Measurements from ENCODE around the gene ING4. TPM values are rescaled to one million over a fixed set of nuclear protein-coding genes. Genes with fewer than 3 reads are reported as not detected.

The ING4 gene
- total RNA-seq, 2 experiments from 2014 or later, result 13.8 to 15.2 TPM

DNA sequence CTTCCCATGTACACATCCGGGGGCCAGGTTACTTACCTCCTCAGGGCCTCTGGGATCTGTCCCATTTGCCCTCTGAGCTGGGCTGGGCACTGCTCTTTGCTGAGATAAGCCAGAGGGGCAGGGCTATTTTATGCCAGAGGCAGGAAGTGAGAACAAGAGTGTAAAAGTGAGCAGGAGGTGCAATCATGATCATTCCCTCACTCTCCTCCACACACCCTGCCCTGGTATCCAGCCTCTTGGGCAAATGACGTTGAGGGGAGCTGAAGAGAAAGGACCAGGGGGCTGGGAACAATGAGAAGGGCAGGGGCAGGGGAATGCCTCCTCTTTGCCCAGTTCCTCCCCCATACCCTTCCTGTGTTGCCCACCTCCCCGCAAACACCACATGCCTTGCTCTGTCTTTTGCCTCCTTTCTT, 31.4 kb downstream of the ING4 start:
- peaks cover 60% of the 10 kb centered on the region for H3K4me1 Mint-ChIP-seq (ENCODE audit: low read depth)
- intact Hi-C loops (cut with micrococcal nuclease), result no loop called here
- CTCF ChIA-PET, result interaction anchor here (0.6 to 3.9 kb wide), 9 partner anchors 11 to 220 kb away, joined by 3 to 17 read pairs (median 4); partner anchors contain the start of genes USP5 and ZNF384
- H3K27me3 Mint-ChIP-seq, result no peaks in the 10 kb centered on the region
- H3K9me3 Mint-ChIP-seq, result no peaks in the 10 kb centered on the region
- peaks cover 2% of the 10 kb centered on the region for H3K36me3 Mint-ChIP-seq
- peak overlapping the region; percentile 73 for H3K4me3 Mint-ChIP-seq
- DNase-seq, result peak; percentile 43
- POLR2A ChIA-PET, result interaction anchor here (0.8 to 1.2 kb wide), 2 partner anchors 23 to 58 kb away, joined by 3 read pairs; no protein-coding TSS in a partner anchor
- peak overlapping the region; percentile 91 for H3K27ac Mint-ChIP-seq

DNA sequence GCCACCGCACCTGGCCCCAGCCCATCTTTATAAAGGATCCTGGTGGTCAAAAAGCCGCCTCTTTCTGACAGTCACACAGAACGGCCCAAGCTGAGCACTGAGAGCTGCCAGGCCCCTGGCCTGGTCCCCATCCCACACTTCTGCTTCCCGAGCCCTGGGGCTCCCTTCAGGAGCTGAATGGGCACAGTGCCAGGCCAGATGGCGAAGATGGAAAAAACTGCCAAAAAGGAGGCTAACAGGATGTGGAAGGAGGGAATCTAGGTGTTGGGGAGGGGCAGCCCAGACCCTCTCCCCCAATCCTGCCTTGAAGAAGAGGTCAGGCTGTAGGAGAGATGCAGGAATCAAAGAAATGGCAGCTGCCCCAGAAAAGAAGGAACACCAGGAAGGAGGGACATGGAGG, 32.2 kb downstream of the ING4 start:
- ChIA-PET CTCF (interaction anchor here (1.8 to 3.9 kb wide), 3 partner anchors 10 to 54 kb away, joined by 4 to 17 read pairs (median 4); no protein-coding TSS in a partner anchor), POLR2A (no interaction called here)
- H3K9me3 Mint-ChIP-seq, result no peaks in the 10 kb centered on the region
- H3K4me1 Mint-ChIP-seq (ENCODE audit: low read depth), result peaks cover 57% of the 10 kb centered on the region
- peak overlapping the region; percentile 73 for H3K4me3 Mint-ChIP-seq
- no peak for DNase-seq
- intact Hi-C loops (cut with micrococcal nuclease), result no loop called here
- H3K27me3 Mint-ChIP-seq, result no peaks in the 10 kb centered on the region
- no peaks in the 10 kb centered on the region for H3K36me3 Mint-ChIP-seq
- H3K27ac Mint-ChIP-seq, result peak overlapping the region; percentile 91

- POLR2A ChIA-PET, result no interaction called here
- intact Hi-C loops (cut with micrococcal nuclease), result loop anchor here (2.0 kb wide), 1 partner anchor 19 kb away; no protein-coding TSS in a partner anchor
- DNase-seq, result peak; percentile 60
- Mint-ChIP-seq H3K4me3 (peak overlapping the region; percentile 78), H3K4me1 (ENCODE audit: low read depth) (peaks cover 41% of the 10 kb centered on the region), H3K27me3 (no peaks in the 10 kb centered on the region), H3K27ac (peak overlapping the region; percentile 82), H3K36me3 (no peaks in the 10 kb centered on the region), H3K9me3 (no peaks in the 10 kb centered on the region)
- CTCF ChIA-PET, result interaction anchor here (0.6 to 1.2 kb wide), 3 partner anchors 9 to 57 kb away, joined by 3 to 5 read pairs (median 3); no protein-coding TSS in a partner anchor
Measured at GRCh38 chr12:6627616-6628015, 35.3 kb downstream of the ING4 start.

GRCh38 chr12:6626654-6627283, 36.1 kb downstream of the ING4 start:
- DNase-seq, result peak; percentile 51
- POLR2A ChIA-PET, result no interaction called here

GRCh38 chr12:6620885-6621274, 42.0 kb downstream of the ING4 start:
- H3K4me1 Mint-ChIP-seq (ENCODE audit: low read depth), result peaks cover 8% of the 10 kb centered on the region
- no peaks in the 10 kb centered on the region for H3K9me3 Mint-ChIP-seq
- intact Hi-C loops (cut with micrococcal nuclease), result no loop called here
- no peak for DNase-seq
- H3K27ac Mint-ChIP-seq, result no peak overlapping the region
- H3K4me3 Mint-ChIP-seq, result peak overlapping the region; percentile 43
- H3K27me3 Mint-ChIP-seq, result no peaks in the 10 kb centered on the region
- H3K36me3 Mint-ChIP-seq, result peaks cover 5% of the 10 kb centered on the region
- CTCF ChIA-PET, result interaction anchor here (0.8 to 3.0 kb wide), 18 partner anchors 11 to 213 kb away, joined by 3 to 20 read pairs (median 4); partner anchors contain the start of genes CD4, LPAR5, MLF2 and NOP2
- POLR2A ChIA-PET, result interaction anchor here (0.8 to 2.0 kb wide), 3 partner anchors 14 to 69 kb away, joined by 3 to 4 read pairs (median 4); partner anchors contain the start of genes LPAR5 and ZNF384

More at GRCh38 chr12:6626654-6627283, 36.1 kb downstream of the ING4 start:
- Mint-ChIP-seq H3K4me3 (no peak overlapping the region), H3K9me3 (no peaks in the 10 kb centered on the region), H3K27ac (peak overlapping the region; percentile 54), H3K27me3 (no peaks in the 10 kb centered on the region), H3K4me1 (ENCODE audit: low read depth) (peaks cover 32% of the 10 kb centered on the region), H3K36me3 (no peaks in the 10 kb centered on the region)
- CTCF ChIA-PET, result interaction anchor here (1.2 kb wide), 1 partner anchor 9 kb away, joined by 3 read pairs; no protein-coding TSS in a partner anchor
- intact Hi-C loops (cut with micrococcal nuclease), result loop anchor here (2.0 kb wide), 1 partner anchor 18 kb away; no protein-coding TSS in a partner anchor

DNA sequence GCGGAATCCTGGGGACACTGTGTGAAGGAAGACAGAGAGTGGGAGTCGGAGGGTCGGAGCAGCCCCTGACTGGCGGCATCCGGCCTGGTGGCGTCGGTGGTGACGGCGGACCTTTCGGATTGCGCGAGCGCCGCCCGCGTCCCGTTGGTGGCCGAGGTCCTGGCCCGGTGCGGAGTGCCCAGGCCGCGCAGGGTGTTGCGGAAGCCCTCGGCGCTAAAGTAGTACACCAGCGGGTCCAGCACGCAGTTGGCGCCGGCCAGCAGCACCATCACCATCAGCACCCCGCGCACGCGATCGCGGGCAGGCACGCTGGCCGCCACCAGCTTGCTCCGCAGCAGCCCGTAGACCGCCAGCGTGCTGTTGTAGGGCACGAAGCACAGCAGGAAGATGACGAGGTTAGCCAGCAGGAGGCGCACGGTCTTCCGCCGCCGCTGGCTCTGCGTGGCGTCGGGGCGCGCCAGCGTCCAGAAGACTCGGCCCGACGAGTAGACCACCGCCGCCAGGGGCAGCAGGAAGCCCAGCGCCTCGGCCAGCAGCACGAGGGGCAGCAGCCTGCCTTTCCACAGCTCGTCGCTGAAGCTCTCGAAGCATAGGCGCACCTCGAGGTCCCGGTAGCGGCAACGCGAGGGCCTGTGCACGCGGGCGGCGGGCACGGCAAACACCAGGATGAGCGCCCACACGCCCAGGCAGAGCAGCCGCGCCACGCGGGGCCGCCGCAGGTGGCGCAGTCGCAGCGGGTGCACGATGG, 42.6 kb downstream of the ING4 start:
- H3K4me1 Mint-ChIP-seq (ENCODE audit: low read depth), result peaks cover 8% of the 10 kb centered on the region
- intact Hi-C loops (cut with micrococcal nuclease), result no loop called here
- ChIA-PET POLR2A (interaction anchor here (1.3 to 2.0 kb wide), 2 partner anchors 15 to 69 kb away, joined by 4 read pairs; partner anchors contain the start of genes LPAR5 and ZNF384), CTCF (interaction anchor here (0.7 to 3.0 kb wide), 21 partner anchors 12 to 172 kb away, joined by 3 to 20 read pairs (median 3); partner anchors contain the start of genes CD4, LPAR5, MLF2 and NOP2)
- H3K36me3 Mint-ChIP-seq, result peaks cover 5% of the 10 kb centered on the region
- peak; percentile 68 for DNase-seq
- no peaks in the 10 kb centered on the region for H3K27me3 Mint-ChIP-seq
- no peak overlapping the region for H3K27ac Mint-ChIP-seq
- H3K4me3 Mint-ChIP-seq, result peak overlapping the region; percentile 43
- no peaks in the 10 kb centered on the region for H3K9me3 Mint-ChIP-seq

- Mint-ChIP-seq H3K36me3 (peaks cover 5% of the 10 kb centered on the region), H3K27me3 (no peaks in the 10 kb centered on the region), H3K27ac (no peak overlapping the region), H3K4me3 (no peak overlapping the region), H3K4me1 (ENCODE audit: low read depth) (peaks cover 10% of the 10 kb centered on the region), H3K9me3 (no peaks in the 10 kb centered on the region)
- ChIA-PET CTCF (interaction anchor here (0.6 to 3.0 kb wide), 19 partner anchors 9 to 254 kb away, joined by 3 to 15 read pairs (median 3); partner anchors contain the start of genes CDCA3, COPS7A, MLF2 and SPSB2), POLR2A (no interaction called here)
- intact Hi-C loops (cut with micrococcal nuclease), result loop anchor here (5.0 kb wide), 1 partner anchor 209 kb away; the partner anchor contains the start of gene P3H3
- no peak for DNase-seq
Measured at GRCh38 chr12:6618483-6619225, 44.3 kb downstream of the ING4 start.

DNA sequence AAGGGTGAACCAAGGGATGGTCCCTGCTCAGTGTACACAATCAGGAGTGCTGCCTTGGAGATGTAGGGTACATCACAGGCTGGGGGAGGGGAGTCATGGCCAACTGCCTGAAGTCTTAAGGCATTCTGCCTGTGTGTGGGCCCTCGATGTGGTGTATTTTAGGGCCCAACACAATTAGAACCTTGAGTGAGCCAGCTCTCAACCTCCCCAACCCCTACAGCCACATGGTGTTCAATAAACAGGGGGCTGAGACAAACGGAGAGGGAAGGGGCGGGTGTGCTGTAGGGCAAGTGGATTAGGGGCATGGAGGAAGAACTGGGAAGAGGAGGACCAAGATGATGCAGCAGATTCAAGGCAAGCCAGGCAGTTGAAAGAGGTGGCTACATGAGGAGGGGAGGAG, 47.1 kb downstream of the ING4 start:
- Mint-ChIP-seq H3K27ac (no peak overlapping the region), H3K9me3 (no peaks in the 10 kb centered on the region), H3K4me1 (ENCODE audit: low read depth) (peaks cover 34% of the 10 kb centered on the region), H3K27me3 (no peaks in the 10 kb centered on the region), H3K36me3 (peaks cover under 1% of the 10 kb centered on the region), H3K4me3 (no peak overlapping the region)
- DNase-seq, result no peak
- ChIA-PET CTCF (interaction anchor here (1.1 to 2.4 kb wide), 3 partner anchors 9 to 138 kb away, joined by 5 to 10 read pairs (median 6); partner anchors contain the start of gene MLF2), POLR2A (interaction anchor here (0.7 to 2.2 kb wide), 2 partner anchors 10 to 156 kb away, joined by 4 to 5 read pairs; partner anchors contain the start of gene LAG3)
- intact Hi-C loops (cut with micrococcal nuclease), result loop anchor here (2.0 to 5.0 kb wide), 2 partner anchors 17 to 211 kb away; partner anchors contain the start of gene P3H3

GRCh38 chr12:6614513-6615172, 48.3 kb downstream of the ING4 start:
- Mint-ChIP-seq H3K4me1 (ENCODE audit: low read depth) (peaks cover 38% of the 10 kb centered on the region), H3K36me3 (no peaks in the 10 kb centered on the region), H3K27me3 (no peaks in the 10 kb centered on the region), H3K27ac (peak overlapping the region; percentile 38), H3K4me3 (no peak overlapping the region), H3K9me3 (no peaks in the 10 kb centered on the region)
- no peak for DNase-seq
- intact Hi-C loops (cut with micrococcal nuclease), result loop anchor here (5.0 kb wide), 1 partner anchor 213 kb away; the partner anchor contains the start of gene P3H3
- ChIA-PET POLR2A (interaction anchor here (2.2 kb wide), 1 partner anchor 8 kb away, joined by 5 read pairs; no protein-coding TSS in a partner anchor), CTCF (interaction anchor here (1.2 to 2.4 kb wide), 4 partner anchors 10 to 138 kb away, joined by 3 to 10 read pairs (median 4); partner anchors contain the start of gene MLF2)

DNA sequence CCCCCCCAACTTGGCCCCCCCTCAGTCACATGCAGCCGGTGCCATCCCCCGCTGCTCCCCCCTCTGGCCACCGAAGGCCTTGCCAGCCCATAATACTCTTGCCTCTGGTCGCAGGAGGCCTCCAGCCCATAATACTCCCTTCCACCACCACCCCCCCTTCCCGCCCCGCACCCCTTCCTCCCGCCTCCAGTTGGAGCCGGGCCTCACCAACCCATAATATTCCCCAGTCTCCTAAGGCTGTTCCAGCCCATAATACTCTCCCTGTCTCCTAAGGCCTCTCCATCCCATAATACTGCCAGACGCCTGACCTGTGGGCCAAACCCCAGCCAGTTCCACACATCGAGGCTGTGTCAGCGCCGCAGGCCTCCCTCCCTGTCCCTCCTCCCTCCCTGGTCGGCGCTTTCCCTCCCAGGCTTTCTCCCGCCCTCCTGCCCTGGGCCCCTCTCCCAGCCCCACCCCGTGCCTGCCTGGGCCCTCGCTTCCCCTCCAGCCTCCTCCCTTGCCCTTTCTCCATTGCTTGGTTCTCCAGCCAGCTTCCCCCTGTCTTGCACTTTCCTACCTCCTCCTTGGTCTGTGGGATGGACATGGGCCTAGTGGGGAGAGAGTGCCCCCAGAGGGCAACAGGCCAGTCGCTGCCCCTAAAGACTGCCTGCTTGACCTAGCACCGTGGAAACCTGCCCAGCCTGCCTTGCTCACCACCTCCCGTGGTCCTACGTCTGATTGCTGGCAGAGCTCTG, 49.0 kb downstream of the ING4 start:
- peak; percentile 45 for DNase-seq
- ChIA-PET POLR2A (no interaction called here), CTCF (interaction anchor here (1.2 to 2.4 kb wide), 4 partner anchors 11 to 139 kb away, joined by 3 to 10 read pairs (median 4); partner anchors contain the start of gene MLF2)
- Mint-ChIP-seq H3K4me3 (no peak overlapping the region), H3K9me3 (no peaks in the 10 kb centered on the region), H3K36me3 (no peaks in the 10 kb centered on the region), H3K27ac (peak overlapping the region; percentile 38), H3K27me3 (no peaks in the 10 kb centered on the region), H3K4me1 (ENCODE audit: low read depth) (peaks cover 38% of the 10 kb centered on the region)
- intact Hi-C loops (cut with micrococcal nuclease), result no loop called here

Measured in activated CD4-positive, alpha-beta memory T cell treated with anti-CD3 and anti-CD28 coated beads for 36 hours (primary cell).